ELF-1 (cell line): ENCODE results near the gene UNCX.
A peak's percentile ranks its signal among the peaks of the same experiment; 100 is the strongest.

Experiments used
- DNase-seq: peaks from one replicate; pipeline ENCODE4 v3.0.0-alpha.2; 2016; ENCODE audit warnings: low read depth, low spot score

Gene UNCX

DNA sequence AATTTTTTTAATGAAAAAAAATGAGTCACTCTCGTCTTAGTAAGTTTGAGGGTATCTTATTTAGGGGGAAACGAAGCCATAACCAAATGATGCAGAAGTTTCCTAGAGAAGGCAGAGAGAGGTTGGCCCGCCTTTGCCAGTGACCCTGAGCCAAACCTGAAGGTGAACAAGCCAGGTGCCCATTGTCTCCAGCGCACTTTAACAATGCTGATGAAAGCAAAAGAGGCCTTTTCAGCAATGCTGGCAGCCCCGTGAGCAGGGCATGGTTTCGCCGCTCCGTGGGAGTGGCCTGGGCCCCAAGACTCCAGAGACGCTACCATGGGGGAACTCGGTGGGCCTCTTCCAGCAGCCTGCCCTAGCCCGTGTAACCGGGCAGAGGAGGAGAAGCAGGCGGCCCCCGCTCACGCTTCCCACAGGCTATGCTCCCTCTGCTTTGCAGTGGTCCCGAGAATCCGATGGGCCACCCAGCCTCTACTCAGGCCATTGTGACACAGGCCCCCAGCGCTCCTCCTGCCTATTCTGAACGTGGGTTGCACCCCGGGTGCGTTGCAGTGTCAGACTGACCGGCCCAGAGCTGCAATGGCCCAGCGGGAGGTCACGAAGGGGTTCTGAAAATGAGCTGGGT lies 14.0 kb upstream of the UNCX start:
- no peak for DNase-seq

DNA sequence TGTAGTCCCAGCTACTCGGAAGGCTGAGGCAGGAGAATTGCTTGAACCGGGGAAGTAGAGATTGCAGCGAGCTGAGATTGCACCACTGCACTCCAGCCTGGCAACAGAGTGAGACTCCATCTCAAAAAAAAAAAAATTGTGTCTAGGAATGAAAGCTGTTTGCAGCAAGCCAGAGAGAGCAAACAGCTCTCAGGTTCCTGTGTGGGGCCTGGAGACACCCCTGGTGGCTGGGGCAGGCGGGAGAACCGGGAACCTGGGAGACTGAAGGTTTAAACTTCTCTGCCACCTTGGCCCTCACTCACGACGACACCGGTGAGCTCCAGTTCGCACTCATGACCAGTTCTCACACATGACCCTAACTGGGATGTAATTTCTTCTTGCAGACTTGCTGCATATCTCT lies 13.2 kb upstream of the UNCX start:
- no peak for DNase-seq

DNA sequence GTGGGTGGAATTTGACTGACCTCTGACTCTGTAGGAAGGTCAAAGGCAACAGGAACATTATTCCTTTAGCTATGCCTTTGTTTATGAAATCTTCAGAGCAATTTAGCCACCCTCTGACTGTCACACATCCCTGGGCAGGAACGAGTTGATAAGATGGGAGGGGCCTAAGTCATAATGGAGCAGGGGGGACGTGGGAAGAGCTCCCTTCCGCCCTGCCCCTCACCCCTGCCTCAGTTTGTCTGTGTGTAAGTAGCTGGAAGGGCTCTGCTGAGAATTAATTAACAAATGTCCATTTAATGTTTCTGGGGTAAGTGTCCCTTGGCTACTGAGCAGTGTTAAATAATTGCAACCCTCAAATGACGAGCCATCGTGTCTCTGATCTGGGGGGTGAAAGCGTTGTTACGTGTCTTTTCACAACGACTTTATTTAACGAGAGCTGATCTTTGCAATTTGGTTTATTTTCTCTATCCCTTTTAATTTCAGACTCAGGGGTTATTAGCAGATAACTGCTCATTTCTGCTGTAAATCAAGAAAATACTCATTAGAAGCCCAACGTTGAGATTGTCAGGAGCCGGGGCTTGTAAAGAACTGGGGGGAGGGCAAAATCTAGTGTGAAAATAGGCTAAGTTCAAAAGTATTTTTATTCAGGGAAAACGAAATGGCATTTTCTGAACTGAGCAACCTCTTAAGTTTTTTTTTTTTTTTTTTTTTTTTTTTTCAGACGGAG lies 12.5 kb upstream of the UNCX start:
- no peak for DNase-seq

DNA sequence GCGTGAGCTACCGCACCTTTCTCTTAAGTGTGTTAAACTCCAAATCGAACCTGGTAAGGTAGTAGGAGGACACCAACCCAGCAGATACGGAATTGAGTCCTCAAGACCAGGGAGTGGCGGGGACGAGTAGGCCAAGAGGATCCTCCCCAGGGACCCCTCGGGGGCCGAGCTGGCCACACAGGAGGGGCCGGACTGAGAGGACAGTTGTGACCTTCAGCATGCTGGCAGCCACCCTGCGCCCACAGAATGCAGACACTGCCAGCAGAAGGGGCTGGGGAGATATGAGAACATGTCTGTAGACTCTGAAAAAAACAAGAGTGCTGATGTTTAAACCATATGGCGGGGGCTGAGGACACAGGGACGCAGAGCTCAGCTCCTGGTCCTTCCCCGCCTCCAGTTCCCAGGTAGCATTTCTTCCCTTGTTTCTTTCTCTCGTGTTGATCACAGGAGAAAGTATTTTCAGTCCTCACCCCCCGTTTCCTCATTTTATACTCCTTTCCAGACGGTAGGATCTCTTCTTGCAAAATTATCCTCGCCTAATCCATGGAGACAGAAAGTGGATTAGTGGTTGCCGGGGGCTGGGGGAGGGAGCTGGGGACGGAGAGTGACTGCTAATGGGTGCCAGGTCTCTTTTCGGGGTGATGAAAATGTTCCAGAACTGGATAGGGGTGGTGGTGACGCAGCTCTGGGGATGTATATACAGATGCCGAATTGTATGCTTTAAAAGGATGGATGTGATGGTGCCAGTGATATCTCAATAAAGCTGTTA lies 11.5 kb upstream of the UNCX start:
- no peak for DNase-seq

DNA sequence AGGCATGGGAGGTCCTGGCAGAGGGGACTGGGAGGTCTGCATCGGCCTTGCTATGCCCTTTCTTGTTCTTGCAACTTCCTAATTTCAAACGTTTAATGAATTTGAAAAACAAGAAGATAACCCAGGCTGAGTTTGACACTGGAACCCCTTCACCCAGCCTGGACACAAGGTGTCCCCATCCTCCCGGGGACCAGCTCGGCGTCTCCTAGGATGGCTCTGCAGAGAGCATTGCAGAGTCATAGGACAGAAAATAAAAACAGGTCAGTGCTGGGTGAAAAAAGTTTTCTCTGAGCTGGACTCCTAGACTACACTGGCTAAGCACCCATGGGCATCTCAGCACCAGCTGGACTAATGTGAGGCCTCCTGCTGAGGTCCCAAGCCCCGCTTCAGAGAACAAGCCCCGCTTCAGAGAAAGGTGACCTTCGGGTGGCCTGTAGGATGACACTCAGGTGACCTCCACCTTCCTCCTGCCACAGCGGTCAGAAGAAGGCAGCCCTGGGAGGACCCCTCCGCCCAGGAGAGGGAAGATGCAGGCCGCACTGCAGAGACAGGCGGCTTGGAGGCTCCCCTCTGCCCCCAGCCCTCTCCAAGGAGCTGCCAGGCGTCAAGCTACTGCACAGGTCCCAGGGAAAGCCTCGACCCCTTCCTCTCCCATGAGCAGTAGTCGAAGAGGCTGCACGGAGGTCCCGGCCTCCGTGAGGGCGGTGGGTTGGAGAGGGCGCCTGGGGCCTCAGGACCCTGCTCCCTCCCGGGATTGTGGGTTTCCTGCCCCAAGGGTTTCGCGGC lies 9.3 kb upstream of the UNCX start:
- DNase-seq: no peak

DNA sequence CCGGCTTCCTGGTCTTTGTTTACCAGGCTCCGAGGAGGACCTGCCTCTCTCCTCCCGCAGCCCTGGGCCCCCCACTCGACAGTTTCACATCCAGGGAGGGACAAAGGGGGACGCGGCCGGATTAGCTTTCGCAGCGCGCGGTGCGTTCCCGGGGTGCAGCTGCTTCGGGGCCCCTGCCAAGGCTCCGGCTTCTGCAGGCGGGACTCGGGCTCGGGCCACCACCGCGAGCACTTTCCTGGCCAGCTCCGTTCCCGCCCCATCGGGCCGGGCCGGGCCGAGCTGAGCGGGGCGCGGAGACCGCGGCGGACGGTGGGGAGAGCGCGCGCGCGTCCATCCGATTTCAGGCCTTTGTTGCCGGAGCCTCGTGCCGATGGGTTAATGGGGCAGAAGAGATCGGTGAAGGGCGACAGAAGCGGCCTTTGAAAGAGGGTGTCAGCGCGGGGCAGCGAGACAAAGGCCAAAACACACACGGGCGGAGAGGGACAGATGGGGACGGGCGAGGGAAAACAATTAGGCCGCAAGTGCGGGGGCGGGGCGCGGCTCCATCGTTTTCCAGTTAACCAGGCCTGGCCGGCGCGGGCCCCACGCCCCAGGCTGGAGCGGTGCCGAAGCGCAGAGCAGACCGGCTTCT lies 8.5 kb upstream of the UNCX start:
- peak; percentile 53 for DNase-seq

DNA sequence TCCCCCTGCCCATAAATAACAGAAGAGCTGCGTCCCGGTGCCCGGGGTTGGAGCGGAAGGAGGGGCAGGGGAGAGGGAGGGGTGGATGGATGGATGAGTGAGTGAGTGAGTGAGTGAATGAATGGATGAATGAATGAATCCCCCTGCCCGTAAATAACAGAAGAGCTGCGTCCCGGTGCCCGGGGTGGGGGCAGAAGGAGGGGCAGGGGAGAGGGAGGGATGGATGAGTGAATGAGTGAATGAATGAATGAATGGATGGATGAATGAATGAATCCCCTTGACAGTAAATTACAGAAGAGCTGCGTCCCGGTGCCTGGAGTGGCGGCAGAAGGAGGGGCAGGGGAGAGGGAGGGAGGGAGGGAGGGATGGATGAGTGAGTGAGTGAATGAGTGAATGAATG lies 7.6 kb upstream of the UNCX start:
- DNase-seq: no peak

DNA sequence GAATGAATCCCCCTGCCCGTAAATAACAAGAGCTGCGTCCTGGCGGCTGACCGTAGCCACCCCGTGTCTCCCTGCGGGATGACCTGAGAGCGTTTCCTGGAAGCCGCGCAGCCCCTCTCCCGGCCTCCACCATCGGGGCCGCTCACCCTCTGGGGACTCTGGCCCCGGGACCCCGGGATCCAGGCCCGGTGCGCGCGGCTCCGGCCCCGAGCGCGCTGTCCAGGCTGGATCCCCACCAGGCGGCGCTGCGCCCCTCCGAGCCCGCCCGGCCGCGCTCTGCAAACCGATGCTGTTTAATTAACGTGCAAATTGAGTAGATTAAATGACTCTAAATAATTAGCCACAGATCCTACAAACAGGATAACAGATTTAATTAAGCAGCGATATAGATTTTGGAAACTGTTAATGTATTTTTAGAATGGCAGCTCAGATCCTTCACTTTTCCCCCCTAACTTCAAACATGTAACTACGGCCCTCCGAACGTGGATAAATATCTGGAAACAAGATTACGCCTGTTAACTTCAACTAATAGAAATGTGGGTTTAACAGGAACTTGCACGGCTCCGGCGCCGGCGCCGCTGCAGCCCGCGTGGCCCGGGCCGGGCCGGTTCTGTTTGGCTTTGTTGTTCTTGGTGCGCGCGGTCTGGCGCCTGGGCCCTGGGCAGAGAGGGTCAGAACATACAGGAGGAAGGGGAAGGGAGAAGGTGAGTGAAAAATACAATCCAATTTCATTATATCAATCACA lies 7.1 kb upstream of the UNCX start:
- peak; percentile 49 for DNase-seq

DNA sequence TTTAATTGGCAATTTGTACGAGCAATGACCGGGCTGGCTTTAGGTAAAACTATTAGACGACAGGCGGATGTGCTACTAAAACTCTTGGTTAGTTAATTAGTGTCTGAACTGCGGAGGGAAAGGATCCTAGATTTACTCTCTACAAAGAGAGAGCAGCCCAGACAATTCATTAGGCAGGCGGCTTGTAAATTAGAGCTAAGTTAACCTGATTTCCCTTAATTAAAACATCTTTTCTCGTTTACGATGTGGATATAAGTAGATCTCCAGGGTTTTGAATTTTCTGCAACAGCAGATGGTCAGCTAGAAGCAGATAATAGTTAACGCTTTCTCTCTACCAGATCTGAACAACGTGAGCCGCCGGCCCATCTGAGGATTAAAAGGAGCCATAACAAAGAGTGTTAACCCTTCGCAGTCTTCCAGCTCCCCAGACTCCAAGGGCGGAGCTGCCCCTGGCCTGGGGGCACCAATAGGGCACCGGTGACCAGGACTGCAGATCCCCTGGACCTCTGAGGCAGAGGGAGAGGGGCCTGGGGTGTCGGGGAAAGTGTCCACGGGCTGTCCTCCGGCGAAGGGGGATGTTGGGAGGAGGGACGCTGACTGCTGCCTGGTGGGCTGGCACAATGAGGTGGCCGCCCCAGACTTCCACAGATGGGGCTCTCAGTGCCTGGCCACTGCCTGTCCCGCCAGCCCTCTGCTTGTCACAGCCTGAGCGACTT lies 6.3 kb upstream of the UNCX start:
- DNase-seq: peak; percentile 55

DNA sequence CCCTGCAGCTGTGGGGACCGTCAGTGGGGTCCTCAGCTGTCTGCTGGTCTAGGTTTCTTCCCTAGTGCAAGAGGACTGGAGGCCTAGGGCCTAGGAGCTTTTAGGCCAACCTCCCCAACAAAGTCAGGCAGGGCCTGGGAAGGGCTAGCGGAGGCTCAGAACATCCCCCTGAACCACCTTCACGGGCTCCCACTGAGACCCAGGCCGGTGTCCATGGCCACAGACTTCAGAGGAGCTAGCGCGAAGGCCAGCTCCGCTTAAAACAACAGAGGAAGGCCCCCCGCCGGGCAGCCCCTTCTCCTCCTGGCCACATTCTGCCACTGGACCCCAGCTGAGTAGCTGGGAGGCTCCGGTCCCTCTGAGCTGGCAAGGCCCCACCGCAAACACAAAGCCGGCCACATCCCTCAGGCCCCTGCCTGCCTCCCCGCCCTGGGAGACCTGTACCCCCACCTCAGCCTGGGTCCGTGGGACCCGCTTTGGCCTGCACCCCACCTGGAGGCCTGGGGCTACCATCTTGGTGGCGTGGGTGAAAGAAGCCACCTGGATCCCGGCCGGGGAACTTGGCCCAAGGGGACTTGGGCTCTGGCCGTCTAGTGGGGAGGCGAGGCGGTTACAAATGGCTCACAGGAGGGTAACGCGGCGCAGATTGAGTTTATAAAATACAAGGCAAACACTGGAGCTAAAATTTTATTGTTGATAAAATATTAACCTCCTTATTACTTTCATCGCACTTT lies 5.4 kb upstream of the UNCX start:
- DNase-seq: peak; percentile 45

DNA sequence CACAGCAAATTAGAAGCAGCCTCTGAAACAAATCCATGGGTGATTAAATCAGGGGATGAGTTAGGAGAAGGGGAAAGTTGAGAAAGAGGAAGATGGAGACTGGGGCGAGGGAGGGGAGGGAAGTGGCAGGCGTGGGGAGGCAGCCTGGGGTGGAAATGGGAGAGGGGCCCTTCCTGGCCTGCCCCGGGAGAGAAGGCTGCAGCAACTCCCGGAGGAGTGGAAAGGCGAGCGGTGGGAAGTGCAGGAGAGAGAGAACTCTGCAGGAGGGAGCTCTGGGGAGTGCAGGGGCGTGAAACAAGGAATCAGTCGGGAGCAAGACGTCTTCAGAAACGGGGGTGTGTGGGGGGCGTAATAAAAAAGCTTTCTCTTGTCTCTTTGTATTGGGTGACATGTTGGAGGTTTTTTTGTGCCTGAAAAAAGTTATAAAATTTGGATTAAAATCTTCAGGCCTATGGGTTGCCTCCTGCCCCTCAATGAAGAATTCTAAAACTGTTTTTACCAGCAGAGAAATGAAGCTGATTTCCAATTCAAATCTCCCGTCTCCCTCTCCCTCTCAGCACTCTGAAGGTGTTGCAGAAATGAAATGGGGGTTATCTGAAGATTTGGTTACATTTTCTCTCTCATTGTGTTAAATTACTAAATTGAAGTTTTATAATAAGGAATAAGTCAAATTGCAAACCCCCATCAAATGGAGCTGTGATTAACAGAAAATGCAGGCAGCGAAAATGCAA lies 4.7 kb upstream of the UNCX start:
- DNase-seq: peak; percentile 79

DNA sequence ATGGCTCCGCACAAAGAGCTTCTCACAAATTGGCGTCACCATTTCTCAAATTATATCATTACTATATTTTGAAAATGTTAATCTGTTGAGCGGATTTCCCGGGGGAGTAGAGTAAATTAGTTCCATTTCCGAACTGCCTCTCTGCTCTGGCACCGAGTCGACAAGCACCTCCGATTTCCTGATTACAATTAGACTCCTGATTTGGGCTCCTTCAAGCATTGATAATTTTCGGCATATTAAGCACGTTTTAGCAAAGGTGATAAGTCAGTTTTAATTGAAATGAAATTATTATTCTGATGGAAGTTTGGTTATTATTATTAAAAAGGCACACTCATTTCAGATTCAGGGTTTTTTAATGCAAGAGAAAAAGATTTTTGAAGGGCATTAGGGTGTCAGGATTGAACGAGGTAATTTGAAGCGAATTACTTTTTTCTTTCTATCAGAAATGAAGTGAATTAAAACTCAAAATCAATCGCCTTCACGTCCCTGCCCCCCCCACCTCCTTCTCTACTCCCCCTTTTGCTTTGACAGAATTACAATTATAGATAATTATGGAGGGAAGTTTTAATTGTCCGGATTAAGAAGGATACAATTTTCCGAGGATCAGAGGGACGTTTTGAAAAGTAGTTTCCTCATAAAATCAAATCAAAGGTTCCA lies 4.0 kb upstream of the UNCX start:
- no peak for DNase-seq

DNA sequence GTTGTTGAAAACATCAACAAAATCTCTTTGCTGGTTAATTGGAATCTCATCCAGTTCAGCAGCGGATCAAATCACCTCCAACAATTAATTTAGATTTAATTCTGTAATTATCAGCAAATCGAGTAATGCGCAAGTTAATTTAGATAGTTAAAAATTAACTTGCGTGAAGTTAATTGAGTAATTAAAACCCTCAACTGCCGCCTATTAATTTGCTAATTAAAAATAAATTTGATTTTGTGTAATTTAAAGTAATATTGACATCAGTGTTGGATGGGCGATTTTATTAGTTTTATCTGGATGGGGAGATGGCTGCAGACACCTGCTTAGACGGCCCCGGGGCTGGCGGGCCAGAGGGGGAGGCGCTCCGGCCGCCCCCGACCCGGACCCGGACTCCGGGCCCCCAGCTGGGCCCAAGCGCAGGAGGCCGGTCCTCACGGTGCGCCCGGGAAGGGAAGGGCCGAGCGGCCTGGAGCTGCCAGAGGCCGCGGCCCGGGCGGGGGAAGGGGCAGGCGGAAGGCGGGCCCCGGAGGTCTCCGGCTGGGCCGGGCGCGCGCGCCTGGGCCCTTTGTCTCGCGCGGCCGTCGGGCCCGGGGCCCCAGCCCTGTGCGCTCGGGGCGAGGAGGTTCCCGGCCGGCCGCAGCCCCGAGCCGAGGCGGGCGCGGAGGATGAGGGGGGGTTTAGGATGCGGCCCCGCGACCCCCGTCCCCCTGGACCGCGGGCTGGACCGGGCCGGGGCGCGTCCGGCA lies 3.3 kb upstream of the UNCX start:
- DNase-seq: no peak

DNA sequence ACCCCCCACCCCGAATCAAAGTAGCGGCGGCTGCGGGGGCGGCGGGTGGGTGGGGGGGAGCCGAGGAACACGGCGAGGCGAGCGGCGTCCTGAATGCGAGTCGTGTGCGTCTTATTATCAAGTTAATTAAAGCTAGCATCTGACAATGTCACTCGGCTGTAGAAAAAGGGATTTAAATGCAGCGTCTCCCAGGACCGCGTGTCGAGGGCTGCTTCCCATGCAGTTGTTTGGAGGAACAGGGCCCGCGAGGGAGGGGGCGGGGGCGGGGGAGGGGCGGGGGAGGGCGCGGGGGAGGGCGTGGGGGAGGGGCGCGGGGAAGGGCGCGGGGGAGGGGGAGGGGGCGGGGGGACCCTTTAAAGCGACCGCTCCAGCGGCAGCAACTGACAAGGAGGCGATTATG lies 2.7 kb upstream of the UNCX start:
- no peak for DNase-seq

DNA sequence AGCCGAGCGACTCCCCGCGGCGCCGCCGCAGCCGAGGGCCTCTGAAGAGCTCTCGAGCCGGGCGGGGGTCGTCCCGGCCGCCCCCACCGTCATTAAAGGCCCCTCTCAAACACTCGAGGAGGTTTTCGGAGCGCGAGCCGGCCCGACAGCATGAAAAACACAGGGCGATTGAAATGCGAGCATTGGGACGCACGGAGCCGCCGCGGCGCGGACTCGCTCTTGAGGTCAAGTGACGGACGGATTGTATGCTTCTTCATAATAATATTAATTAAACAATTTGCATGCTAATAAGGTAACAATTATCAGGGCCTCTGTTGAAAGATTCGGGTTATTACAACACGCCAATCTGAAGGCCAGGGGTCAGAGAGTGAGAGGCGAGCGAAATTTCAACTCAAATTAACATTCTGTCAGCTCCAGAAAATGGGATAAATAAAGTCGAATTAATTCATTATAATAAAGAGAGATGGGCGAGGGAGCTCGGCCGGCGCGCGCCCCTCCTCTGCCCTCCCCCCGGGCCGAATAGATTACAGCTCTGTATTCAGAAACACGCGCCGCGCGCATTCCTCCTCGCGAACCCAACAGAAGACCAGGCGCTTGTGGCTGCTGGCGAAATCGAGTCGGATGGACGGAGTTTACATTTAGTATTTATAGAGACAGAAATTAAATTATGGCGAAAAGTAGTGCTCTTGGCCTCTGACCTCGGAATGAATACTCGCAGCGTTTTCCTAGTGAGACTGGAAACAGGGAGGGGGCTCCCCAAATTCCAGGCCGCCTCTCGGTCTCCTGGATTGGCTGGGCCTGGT lies 2.1 kb upstream of the UNCX start:
- no peak for DNase-seq

DNA sequence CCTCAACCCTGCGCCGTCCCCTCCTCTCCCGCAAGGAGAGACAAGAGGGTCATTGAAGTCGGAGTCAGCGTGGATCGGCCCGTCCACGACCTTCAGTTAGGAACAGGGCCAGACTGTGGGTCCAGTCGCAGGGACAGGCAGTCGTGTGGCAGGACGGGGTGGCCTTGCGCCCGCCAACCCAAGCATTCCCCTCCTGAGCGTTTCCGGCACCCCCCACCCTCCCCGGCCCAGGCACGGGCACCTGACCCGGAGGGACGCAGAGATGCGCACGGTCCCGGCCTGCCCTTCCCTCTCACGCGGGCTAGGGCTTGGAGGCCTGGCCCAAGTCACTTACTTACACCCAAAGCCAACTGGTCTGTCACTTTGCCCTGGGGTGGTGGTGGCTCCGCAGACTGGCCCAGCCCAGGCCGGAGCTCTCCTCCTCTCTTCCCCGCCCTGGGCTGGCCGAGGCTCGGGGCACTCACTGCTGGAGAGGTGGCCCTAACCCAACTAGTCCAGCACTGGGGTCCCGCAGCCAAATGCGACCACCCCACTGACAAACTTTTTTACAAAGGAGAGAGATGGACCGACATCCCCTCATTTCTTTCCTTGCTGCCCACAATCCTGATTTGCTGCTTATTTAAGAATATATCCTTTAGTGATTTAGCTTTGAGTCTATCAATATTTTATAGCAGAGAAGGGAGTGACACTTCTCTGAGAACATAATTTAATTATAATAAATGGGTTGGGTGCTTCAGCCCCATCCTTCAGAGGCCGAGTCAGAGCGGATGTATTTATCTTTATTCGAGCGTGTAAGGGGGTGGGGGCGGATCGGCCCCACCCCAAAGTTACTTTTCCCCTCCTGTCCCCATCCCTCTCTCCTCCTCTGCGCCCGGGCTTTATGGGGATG lies 1.2 kb upstream of the UNCX start:
- peak; percentile 52 for DNase-seq
